Rectal smooth muscle tissue (tissue), 1 donor: Measurements from ENCODE around the gene CD22.

Experiments
- H3K27ac ChIP-seq: one replicate; pipeline ENCODE4 v1.7.0; 2013; ENCODE audit warnings: low read depth, low read length, inconsistent platforms
- H3K27me3 ChIP-seq: one replicate; pipeline ENCODE4 v1.7.0; 2013; ENCODE audit warnings: low read length; ENCODE audit not compliant: control insufficient read depth, insufficient read depth
- H3K36me3 ChIP-seq: one replicate; pipeline ENCODE4 v1.7.0; 2013; ENCODE audit warnings: low read length; ENCODE audit not compliant: control insufficient read depth, insufficient read depth
- H3K4me1 ChIP-seq: one replicate; pipeline ENCODE4 v1.7.0; 2013; ENCODE audit warnings: low read length; ENCODE audit not compliant: control insufficient read depth, insufficient read depth
- H3K4me3 ChIP-seq: one replicate; pipeline ENCODE4 v1.7.0; 2013; ENCODE audit warnings: low read length
- H3K9ac ChIP-seq: one replicate; pipeline ENCODE4 v1.7.0; 2013; ENCODE audit warnings: low read length

Gene CD22

GRCh38 chr19:35380450-35381124, 51.6 kb downstream of the CD22 start:
- no peaks in the 10 kb centered on the region for H3K27me3 ChIP-seq
- no peaks in the 10 kb centered on the region for H3K36me3 ChIP-seq

GRCh38 chr19:35381318-35381717, 52.3 kb downstream of the CD22 start:
- Histone ChIP-seq H3K27ac (peak overlapping the region; percentile 76), H3K4me1 (peaks cover 12% of the 10 kb centered on the region), H3K36me3 (no peaks in the 10 kb centered on the region), H3K27me3 (no peaks in the 10 kb centered on the region), H3K9ac (no peak overlapping the region), H3K4me3 (no peak overlapping the region)

More at GRCh38 chr19:35380450-35381124, 51.6 kb downstream of the CD22 start:
- peak overlapping the region; percentile 76 for H3K27ac ChIP-seq
- peaks cover 12% of the 10 kb centered on the region for H3K4me1 ChIP-seq
- no peak overlapping the region for H3K4me3 ChIP-seq
- H3K9ac ChIP-seq = no peak overlapping the region

- H3K27me3 ChIP-seq = no peaks in the 10 kb centered on the region
- H3K4me3 ChIP-seq = no peak overlapping the region
- H3K36me3 ChIP-seq = no peaks in the 10 kb centered on the region
- H3K9ac ChIP-seq = no peak overlapping the region
- peak overlapping the region; percentile 24 for H3K27ac ChIP-seq
- H3K4me1 ChIP-seq = peaks cover 12% of the 10 kb centered on the region
Measured at GRCh38 chr19:35381926-35382325, 52.9 kb downstream of the CD22 start.

GRCh38 chr19:35383536-35383935, 54.5 kb downstream of the CD22 start:
- H3K36me3 ChIP-seq = no peaks in the 10 kb centered on the region
- H3K27ac ChIP-seq = no peak overlapping the region
- H3K4me1 ChIP-seq = peaks cover 15% of the 10 kb centered on the region
- no peaks in the 10 kb centered on the region for H3K27me3 ChIP-seq
- no peak overlapping the region for H3K9ac ChIP-seq
- no peak overlapping the region for H3K4me3 ChIP-seq

- no peak overlapping the region for H3K4me3 ChIP-seq
- H3K4me1 ChIP-seq = peaks cover 4% of the 10 kb centered on the region
- H3K27me3 ChIP-seq = no peaks in the 10 kb centered on the region
- H3K27ac ChIP-seq = peak overlapping the region; percentile 53
- no peak overlapping the region for H3K9ac ChIP-seq
- no peaks in the 10 kb centered on the region for H3K36me3 ChIP-seq
Measured at GRCh38 chr19:35388277-35389054, 59.5 kb downstream of the CD22 start.

- no peak overlapping the region for H3K9ac ChIP-seq
- H3K4me3 ChIP-seq = no peak overlapping the region
- H3K4me1 ChIP-seq = peaks cover 4% of the 10 kb centered on the region
- no peaks in the 10 kb centered on the region for H3K27me3 ChIP-seq
- no peak overlapping the region for H3K27ac ChIP-seq
- H3K36me3 ChIP-seq = no peaks in the 10 kb centered on the region
Measured at GRCh38 chr19:35389192-35389861, 60.3 kb downstream of the CD22 start.

GRCh38 chr19:35392742-35393715, 64.0 kb downstream of the CD22 start:
- H3K4me3 ChIP-seq = no peak overlapping the region
- no peaks in the 10 kb centered on the region for H3K27me3 ChIP-seq
- peaks cover 4% of the 10 kb centered on the region for H3K4me1 ChIP-seq
- H3K27ac ChIP-seq = no peak overlapping the region
- H3K9ac ChIP-seq = no peak overlapping the region
- no peaks in the 10 kb centered on the region for H3K36me3 ChIP-seq

GRCh38 chr19:35395382-35396199, 66.6 kb downstream of the CD22 start:
- Histone ChIP-seq H3K4me3 (no peak overlapping the region), H3K36me3 (no peaks in the 10 kb centered on the region), H3K4me1 (no peaks in the 10 kb centered on the region), H3K9ac (no peak overlapping the region), H3K27ac (peak overlapping the region; percentile 2), H3K27me3 (no peaks in the 10 kb centered on the region)

DNA sequence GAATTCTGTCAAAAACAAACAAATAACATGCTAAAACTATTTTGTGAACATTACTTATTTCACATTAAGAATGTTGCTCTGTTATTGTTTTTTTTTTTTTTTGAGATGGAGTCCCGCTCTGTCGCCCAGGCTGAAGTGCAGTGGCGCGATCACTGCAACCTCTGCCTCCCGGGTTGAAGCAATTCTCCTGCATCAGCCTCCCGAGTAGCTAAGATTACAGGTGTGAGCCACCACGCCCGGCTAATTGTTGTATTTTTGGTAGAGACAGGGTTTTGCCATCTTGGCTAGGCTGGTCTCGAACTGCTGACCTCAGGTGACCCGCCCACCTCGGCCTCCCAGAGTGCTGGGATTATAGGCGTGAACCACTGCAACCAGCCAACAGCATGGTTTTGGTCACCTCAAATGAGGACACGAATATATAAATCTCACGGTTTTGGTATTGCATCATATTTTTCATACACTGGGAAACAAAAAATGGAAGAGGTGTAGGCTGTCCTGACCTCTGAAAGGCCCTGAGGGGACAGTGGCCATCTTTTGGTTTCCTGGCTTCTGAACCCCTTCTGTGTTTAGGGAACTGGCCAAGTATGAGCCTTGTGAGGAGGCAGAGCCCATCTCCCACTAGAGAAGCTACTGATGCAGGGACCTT, 67.4 kb downstream of the CD22 start:
- Histone ChIP-seq H3K36me3 (no peaks in the 10 kb centered on the region), H3K4me1 (no peaks in the 10 kb centered on the region), H3K4me3 (no peak overlapping the region), H3K27me3 (no peaks in the 10 kb centered on the region), H3K9ac (no peak overlapping the region), H3K27ac (peak overlapping the region; percentile 2)
